GM21381 (cell line): ENCODE data around the gene PLEKHJ1.

ENCODE experiments used
- ATAC-seq: cut with Tn5 transposase; IDR thresholded peaks from one replicate; pipeline ENCODE4 v1.9.1; 2021; ENCODE audit warnings: mild to moderate bottlenecking, moderate library complexity; ENCODE audit not compliant: unreplicated experiment

The PLEKHJ1 gene

GRCh38 chr19:2224754-2225349 lies 11.3 kb downstream of the PLEKHJ1 start:
- ATAC-seq = no peak

GRCh38 chr19:2223959-2224358 lies 12.2 kb downstream of the PLEKHJ1 start:
- no peak for ATAC-seq

GRCh38 chr19:2223391-2223790 lies 12.7 kb downstream of the PLEKHJ1 start:
- no peak for ATAC-seq

- ATAC-seq = no peak
Observed at GRCh38 chr19:2221918-2222317, 14.2 kb downstream of the PLEKHJ1 start.

GRCh38 chr19:2221250-2221831 lies 14.8 kb downstream of the PLEKHJ1 start:
- no peak for ATAC-seq

GRCh38 chr19:2219726-2220125 lies 16.4 kb downstream of the PLEKHJ1 start:
- no peak for ATAC-seq

- no peak for ATAC-seq
Observed at GRCh38 chr19:2217591-2217990, 18.5 kb downstream of the PLEKHJ1 start.

- no peak for ATAC-seq
Observed at GRCh38 chr19:2216361-2217225, 19.5 kb downstream of the PLEKHJ1 start.

GRCh38 chr19:2215281-2215751 lies 20.8 kb downstream of the PLEKHJ1 start:
- no peak for ATAC-seq

GRCh38 chr19:2214251-2214650 lies 21.9 kb downstream of the PLEKHJ1 start:
- ATAC-seq = no peak

- ATAC-seq = no peak
Observed at GRCh38 chr19:2213799-2214198, 22.3 kb downstream of the PLEKHJ1 start.

- ATAC-seq = no peak
Observed at GRCh38 chr19:2212861-2213711, 23.0 kb downstream of the PLEKHJ1 start.

GRCh38 chr19:2210987-2211740 lies 25.0 kb downstream of the PLEKHJ1 start:
- ATAC-seq = no peak

- no peak for ATAC-seq
Observed at GRCh38 chr19:2210206-2210605, 25.9 kb downstream of the PLEKHJ1 start.

- no peak for ATAC-seq
Observed at GRCh38 chr19:2209408-2209807, 26.7 kb downstream of the PLEKHJ1 start.

GRCh38 chr19:2208975-2209374 lies 27.2 kb downstream of the PLEKHJ1 start:
- no peak for ATAC-seq

GRCh38 chr19:2207991-2208860 lies 27.9 kb downstream of the PLEKHJ1 start:
- ATAC-seq = no peak

- ATAC-seq = no peak
Observed at GRCh38 chr19:2207008-2207407, 29.1 kb downstream of the PLEKHJ1 start.

GRCh38 chr19:2202366-2202765 lies 33.8 kb downstream of the PLEKHJ1 start:
- no peak for ATAC-seq
